GM19397 (cell line): ENCODE measurements around the gene POFUT1.
"Not testable (repeated sequence)": the region's sequence is repeated elsewhere in the genome, so short reads cannot be mapped to it uniquely, and the experiment has no call there.

Experiments
- ATAC-seq: cut with Tn5 transposase; IDR thresholded peaks from one replicate; pipeline ENCODE4 v1.9.1; 2021; ENCODE audit warnings: mild to moderate bottlenecking, moderate library complexity; ENCODE audit not compliant: unreplicated experiment

Gene POFUT1

DNA sequence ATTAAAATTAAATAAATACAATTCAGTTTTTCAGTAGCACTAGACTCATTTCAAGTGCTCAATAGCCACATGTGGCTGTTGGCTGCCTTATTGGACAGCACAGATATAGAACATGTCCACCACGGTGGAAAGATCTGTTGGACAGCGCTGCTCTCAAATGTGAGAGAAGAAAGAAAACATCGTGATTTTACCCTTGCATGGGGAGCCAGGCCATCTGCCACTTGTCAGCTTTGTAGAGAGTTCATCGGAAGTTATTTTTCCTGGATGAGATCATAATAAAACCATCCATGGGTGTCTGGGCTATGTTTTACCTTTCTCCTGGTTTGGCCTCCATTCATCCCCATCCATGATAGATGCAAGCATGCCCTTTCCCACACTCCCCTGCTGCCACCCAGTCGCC, 63.9 kb downstream of the POFUT1 start:
- no peak for ATAC-seq

DNA sequence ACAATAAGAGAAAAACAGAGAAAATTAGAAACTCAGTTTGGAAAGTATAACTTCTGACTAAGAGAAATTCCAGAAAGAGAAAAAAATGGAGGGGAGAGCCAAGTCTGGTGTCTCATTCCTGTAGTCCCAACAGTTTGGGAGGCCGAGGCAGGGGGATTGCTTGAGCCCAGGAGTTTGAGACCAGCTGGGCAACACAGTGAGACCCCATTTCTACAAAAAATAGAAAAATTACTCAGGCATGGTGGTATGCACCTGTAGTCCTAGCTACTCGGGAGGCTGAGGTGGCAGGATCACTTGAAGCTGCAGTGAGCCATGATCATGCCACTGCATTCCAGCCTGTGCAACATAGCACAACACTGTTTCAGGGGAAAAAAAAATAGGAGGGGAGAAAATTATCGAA, 66.7 kb downstream of the POFUT1 start:
- no peak for ATAC-seq

DNA sequence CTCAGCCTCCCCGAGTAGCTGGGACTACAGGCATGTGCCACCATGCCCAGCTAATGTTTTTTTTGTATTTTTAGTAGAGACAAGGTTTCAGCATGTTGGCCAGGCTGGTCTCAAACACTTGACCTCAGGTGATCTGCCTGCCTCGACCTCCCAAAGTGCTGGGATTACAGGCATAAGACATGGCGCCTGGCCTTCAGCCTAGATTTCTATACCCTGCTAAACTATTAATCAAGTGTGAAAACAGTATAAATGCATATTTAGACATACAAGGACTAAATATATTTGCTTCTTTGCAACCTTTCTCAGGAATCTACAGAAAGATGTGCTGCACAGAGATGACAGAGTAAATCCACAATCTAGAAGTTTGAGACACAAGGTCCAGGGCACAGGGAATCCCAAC, 67.5 kb downstream of the POFUT1 start:
- ATAC-seq: not testable (repeated sequence)

DNA sequence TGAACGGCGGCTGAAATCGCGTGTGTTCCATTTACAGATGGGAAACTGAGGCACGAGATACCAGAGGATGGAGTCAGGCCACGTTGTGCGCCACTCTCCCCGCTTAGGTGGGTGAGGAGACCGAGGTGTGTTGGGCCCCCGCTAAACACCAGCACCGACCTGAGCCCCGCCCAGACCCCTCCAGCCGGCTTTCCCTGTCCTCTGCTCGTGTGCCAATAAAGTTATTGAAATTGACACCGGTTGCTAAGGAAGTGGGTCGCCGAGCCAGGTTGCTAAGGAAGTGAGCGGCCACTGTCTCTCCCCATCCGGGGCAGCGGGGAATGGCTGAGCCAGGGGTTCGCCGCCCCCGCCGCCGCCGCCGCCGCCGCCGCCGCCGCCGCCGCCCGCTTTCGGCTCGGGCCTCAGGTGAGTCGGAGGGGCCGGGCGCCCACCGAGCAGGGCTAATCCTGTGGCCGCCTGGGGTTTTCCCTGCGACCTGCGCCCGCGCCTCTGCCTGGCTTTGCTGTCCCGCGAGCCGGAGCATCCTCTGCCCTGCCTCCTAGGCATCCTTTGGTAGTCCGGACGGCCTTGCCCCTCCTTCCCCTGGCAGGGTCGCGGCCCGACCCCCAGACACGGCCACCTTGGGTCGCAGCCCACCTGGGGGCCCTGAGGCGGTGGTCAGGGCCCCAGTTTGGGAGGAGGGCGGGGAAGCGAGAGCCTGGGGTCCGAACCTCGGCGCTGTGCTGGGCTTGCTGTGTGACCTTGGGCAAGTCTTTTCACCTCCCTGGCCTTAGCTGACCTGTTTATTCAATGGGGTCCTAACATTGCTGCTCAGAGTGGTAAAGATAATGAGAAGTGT, 69.9 kb downstream of the POFUT1 start, which contains the start of gene KIF3B:
TSS of gene KIF3B (plus strand) at position 291 of the 838 bp plus-strand sequence. CDS start 32,127 bp downstream, outside the sequence.
- ATAC-seq: peak; percentile 77

DNA sequence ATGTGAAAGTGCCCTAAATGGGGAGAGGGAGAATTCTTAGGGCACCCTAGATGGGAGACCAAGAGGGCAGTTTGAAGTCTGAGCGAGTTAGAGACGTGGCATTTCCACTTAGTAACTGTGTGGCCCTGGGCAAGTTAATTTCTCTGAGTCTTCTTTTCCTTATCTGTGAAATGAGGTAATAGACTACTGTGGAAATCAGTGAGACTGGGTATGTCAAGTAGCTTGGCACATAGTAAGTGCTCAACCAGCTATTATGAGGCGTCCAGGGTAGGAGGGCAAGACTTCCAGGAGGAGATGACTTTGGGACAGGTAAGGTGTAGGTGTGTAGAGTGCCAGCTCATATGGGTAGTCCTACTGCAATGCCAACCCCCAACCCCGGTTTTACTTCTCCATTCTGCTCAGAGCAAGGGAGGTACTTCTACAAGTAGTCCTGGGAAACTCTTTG, 70.5 kb downstream of the POFUT1 start:
- no peak for ATAC-seq

DNA sequence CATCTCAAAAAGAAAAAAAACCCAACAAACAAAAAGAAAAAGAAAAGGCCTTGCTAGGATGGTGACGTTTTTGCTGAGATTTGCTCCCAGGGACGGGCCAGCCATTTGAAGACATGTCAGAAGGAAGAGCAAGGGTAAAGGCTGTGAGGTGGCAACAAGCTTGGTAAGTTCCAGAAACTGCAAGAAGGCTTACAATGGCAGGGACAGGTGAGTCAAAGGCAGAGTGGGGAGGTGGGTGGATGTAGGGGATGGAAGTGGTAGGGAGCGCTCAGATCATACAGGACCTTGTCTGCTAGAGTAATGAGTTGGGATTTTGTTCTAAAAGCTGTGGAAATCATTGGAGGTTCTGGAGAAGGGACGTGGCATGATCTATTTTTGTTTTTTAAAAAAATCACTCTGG, 74.0 kb downstream of the POFUT1 start:
- ATAC-seq: no peak

DNA sequence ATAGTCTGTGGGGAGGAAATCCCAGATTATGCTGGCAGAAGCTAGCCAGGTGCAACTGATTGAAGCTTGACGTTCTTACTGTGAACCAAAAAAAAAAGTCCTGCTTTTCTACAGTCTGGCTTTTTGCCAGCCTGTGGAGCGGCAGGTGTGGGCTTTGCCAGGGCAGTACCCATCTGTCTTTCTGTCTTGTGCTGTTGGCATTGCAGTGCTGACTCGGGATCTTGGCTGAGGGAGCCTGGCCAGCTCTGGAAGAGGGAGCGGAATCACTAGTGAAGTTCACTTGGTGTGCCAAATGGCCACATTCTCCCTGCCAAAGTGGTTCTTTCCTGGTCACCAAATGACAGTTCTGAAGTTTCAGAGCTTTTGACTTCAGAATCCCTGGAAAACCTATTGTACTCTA, 74.8 kb downstream of the POFUT1 start:
- no peak for ATAC-seq

DNA sequence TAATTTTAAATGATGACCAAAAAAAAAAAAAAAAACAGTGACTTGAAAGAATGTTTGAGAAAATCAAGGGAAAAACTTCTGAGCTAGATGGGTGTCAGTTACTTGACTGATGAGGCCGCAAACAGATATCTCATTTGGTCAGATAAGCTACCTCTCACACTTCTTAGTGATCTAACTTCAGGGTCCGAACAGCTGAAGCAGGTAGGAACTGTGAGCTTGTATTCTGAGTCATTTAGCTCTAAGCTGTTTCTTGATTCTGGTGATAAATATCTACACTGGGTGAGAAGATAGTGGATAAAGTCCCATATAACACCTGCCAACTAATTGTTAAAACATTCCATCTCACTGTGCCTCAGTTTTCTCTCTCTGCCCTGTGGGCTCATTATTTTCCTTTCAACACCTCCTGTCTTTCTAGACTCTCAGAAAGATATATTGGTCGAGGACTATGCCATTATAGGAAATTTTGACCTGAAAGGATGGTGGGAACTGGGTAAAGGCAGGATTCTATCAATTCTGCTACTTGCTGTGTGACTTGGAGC, 77.5 kb downstream of the POFUT1 start:
- peak; percentile 12 for ATAC-seq

DNA sequence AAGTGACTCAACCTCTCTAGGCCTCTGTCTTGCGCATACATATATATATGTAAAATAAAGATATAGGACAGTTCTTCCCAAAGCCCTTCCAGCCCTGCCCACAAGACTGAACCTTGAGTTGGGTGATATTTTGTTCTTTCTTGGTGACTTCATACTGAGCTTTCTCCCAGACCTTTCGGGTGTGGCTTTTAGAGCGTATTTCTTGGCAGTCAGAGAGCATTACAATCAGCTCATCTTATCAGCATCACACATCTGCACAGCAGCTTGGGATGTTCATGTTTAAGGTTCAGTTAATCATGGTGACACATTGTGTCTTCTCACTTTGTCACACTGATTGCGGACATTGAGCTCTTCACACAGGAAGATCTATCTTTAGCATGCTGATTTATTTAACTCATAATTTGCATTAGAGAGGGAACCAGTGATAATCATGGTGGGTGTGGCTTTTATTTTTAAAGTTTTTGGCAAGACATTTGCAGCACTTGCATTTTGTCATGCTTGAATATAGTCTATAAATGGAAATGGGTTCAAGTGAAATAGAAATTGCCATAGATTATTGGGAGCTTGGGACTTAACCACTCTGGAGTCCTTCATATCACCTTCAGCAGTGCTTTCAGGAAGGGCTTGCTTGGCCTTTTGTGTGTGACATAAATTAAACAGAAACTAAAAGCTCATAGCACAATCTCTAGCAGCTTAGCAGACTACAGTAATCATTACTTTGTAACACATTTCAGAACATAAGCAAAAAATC, 78.1 kb downstream of the POFUT1 start:
- ATAC-seq: peak; percentile 66

DNA sequence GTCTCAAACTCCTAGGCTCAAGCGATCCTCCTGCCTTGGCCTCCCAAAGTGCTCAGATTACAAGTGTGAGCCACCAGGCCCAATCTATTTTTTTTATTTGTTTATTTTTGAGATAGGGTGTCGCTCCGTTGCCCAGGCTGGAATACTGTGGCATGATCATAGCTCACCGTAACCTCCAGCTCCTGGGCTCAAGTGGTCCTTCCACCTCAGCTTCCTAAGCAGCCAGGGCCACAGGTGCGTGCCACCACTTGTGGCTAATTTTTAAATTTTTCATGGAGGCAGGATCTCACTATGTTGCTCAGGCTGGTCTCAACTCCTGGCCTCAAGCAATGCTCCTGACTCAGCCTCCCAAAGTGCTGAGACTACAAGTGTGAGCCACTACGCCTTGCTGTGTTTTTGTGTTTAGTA, 79.6 kb downstream of the POFUT1 start:
- ATAC-seq: no peak
